Activated CD8-positive, alpha-beta memory T cell treated with anti-CD3 and anti-CD28 coated beads, Interleukin-2, amount 50 U/mL, for 24 hours (primary cell): ENCODE results near the gene CACNG7.
A peak's percentile ranks its signal among the peaks of the same experiment; 100 is the strongest.
"Not testable (repeated sequence)": the region's sequence is repeated elsewhere in the genome, so short reads cannot be mapped to it uniquely, and the experiment has no call there.

Source experiments
- DNase-seq: peaks from one replicate; pipeline ENCODE4 v3.0.0-alpha.2; 2020; ENCODE audit errors: extremely low read depth

The CACNG7 gene

GRCh38 chr19:53906211-53907192 is 2.6 kb upstream of the CACNG7 start:
- no peak for DNase-seq

GRCh38 chr19:53907193-53907581 is 1.9 kb upstream of the CACNG7 start:
- DNase-seq = no peak

- DNase-seq = no peak
Measured at GRCh38 chr19:53907690-53908089, 1.4 kb upstream of the CACNG7 start.

DNA sequence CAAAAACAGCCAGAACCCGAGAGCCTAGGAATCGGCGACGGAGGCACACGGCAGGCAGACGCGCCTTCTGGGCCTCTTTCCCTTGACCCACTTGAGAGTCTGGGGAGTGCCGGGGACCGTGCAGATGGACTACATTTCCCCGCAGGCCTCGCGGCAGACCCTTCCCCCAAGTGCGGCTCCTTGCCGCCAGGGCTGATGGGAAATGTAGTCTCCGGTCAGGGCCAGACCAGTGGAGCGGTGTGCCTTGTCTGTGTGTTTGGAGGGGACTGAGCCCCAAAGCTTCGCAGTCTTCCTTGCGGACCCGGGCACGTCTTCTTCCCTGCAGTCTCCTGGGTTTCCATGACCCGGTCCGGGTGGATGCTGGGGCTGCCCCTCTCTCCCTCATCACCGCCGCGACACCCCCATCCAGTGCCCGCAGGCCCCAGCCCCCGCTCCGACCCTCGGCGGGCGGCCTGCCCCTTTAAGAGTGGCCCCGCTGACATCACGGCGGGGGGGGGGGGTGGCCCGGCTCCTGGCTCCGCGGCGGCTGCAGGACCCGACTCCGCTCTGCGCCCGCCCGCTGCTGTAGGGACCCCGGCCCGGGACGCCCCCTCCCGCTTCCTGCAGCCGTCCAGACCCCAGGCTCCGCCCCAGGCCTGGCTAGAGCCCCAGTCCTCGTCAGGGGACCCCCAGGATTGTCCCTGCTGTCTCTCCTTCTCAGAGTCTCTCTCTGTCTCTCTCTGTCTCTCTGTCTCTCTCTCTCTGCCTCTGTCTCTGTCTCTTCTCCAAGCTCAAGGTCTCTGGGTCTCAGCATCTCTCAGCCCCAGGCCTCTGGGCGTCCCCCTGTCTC is 758 bp upstream of the CACNG7 start:
- peak; percentile 14 for DNase-seq

- no peak for DNase-seq
Measured at GRCh38 chr19:53909471-53910169, 542 bp downstream of the CACNG7 start.

- DNase-seq = no peak
Measured at GRCh38 chr19:53910170-53910518, 1.1 kb downstream of the CACNG7 start.

- DNase-seq = no peak
Measured at GRCh38 chr19:53912653-53913052, 3.6 kb downstream of the CACNG7 start.

DNA sequence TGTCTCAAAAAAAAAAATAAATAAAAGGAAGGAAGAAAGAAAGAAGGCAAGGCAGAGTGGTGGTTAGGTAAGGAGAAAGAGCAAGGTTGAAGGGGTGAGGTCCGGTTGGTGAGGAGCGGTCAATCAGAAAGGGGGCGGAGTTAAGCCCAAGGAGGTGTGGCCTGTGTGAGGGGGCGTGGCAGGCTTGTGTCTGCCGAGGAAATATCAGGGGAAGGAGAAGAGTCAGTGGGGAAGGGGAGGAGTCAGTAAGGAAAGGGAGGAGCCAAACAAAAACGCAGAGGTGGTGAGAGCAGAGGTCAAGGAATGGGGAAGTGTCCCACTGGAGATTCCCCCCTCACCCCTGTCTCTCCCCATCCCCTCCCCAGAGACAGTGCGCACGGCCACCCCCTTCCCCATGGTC is 5.9 kb downstream of the CACNG7 start:
- no peak for DNase-seq

DNA sequence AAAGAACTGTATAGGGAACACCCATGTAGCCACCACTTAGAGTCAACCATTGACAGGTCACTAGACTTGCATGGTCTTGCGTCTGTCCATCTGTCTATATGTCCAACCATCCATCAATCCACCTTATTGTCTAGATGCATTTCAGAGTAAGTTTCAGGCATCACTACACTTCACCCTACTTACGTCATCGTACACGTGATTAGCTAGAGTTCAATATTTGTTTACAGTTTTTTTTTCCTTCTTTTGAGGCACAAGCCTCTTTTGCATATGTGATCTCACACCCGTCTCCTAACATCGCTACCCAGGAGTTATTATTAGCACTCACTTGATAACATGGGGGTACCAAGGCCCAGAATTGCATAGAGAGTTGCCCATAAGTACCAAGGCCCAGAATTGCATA is 6.9 kb downstream of the CACNG7 start:
- DNase-seq = no peak

GRCh38 chr19:53917356-53917755 is 8.3 kb downstream of the CACNG7 start:
- no peak for DNase-seq

DNA sequence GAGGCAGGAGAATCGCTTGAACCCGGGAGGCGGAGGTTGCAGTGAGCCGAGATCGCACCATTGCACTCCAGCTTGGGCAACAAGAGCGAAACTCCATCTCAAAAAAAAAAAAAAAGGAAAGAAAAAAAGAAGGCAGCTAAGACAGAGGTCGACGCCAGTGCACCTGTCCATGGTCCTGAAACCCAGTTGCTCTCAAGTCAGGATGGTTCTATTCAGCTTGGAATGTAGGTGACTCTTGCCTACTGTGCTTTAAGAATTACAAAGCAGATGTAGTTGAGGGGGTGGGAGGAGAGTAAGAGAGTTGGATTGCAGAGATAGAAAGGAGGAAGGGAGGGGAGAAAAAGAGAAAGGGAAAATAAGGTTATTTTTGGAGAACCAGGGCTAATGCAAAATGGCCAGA is 18.7 kb downstream of the CACNG7 start:
- DNase-seq = no peak

- no peak for DNase-seq
Measured at GRCh38 chr19:53936029-53936428, 27.0 kb downstream of the CACNG7 start.

DNA sequence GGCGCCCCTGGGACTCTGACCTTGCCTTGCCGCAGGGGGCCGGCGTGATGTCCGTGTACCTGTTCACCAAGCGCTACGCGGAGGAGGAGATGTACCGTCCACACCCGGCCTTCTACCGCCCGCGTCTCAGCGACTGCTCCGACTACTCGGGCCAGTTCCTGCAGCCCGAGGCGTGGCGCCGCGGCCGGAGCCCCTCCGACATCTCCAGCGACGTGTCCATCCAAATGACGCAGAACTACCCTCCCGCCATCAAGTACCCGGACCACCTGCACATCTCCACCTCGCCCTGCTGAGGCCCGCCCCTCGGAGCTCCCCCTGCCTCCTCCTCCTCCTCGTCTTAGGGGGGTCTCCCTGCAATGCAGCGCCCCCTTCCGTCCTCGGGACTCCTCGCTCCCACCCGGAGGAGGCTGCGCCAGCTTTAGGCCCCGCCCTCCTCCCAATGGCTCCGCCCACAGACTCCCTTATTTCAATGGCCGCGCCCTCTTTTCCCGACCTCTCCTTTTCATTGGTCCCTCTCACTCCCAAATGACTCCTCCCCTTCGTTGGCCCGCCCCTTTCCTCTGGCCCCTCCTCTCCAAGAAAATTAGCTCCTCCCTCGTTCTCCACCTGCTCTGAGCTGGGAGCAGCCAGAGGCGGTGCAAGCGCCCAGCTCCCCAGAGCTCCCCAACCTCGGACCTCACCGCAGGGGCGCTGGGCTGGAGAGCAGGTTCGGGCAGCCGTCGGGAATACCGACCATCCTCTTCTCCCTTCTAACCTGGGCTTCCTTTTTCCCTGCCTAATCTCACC is 33.1 kb downstream of the CACNG7 start:
- DNase-seq = no peak

GRCh38 chr19:53944416-53944815 is 35.3 kb downstream of the CACNG7 start:
- DNase-seq = no peak

GRCh38 chr19:53944933-53945332 is 35.9 kb downstream of the CACNG7 start:
- DNase-seq = no peak

DNA sequence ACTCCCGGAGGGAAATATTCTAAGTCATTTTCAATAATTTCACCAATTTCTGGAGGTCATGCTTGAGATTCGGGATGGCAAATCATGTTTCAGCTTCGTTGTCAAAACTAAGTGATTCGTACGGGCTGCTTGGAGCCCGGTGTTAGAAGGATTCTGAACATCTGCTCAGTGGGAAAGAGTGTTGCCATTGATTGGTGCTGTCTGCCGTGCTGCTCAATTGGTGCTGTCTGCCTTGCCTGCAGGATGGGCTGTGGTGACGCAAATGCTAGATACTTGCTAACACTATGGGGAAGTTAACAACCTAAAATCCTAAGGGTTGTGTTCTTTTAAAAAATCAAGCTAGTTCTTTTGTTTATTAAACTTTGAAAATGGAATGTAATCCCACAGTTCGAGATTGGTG is 36.4 kb downstream of the CACNG7 start:
- DNase-seq = no peak

DNA sequence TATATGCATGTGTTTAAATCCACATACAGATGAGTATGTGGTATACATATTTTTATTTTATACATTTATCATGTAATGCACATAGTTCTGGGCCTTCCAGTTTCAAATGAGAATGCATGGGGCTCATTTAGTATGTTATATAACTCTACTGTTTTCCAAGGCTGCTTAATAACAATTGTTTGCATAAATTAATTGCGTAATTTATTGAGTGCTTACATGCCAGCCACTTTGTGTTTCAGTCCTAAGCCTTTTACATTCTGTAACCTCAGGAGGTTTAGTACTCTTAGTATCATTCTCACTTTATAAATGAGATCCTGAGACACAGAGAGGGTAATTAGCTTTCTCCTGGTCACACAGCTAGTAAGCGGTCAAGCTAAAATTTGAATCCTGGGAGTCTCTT is 36.9 kb downstream of the CACNG7 start:
- no peak for DNase-seq

GRCh38 chr19:53947624-53948023 is 38.5 kb downstream of the CACNG7 start:
- DNase-seq = no peak

DNA sequence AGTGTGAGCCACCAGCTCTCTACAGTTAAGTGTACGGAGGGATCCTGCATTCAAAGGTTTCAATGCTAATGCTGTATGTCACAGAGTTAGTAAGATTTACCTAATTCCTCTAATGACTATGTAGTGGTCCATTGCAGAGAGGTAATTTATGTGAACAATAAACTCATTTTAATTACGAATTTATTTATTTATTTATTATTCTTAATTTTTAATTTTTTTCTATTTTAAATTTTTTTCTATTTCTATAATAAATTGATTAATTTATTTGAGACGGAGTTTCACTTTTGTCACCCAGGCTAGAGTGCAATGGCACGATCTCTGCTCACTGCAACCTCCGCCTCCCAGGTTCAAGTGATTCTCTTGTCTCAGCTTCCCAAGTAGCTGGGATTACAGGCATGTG is 39.5 kb downstream of the CACNG7 start:
- not testable (repeated sequence) for DNase-seq

DNA sequence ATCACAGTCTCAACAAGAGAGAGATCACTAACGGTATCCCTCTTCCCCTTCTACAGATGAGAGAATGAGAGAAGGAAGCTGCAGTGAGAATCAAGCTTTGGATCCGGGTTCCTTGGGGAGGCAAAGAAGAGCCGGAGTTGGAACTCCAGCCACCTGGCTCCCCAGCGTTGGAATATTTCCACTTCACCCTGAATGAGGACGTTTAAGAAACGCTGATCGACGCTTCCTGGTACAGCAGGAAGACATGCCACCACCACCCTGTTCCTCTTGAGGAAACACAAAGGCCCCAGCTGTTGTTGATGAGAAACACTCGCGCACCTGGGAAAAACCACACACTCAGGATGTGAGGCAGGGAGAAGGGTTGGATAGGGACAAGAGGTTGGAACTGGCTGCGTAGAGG is 42.4 kb downstream of the CACNG7 start:
- DNase-seq = no peak

GRCh38 chr19:53951947-53952346 is 42.9 kb downstream of the CACNG7 start:
- DNase-seq = no peak
